ENCODE results near the gene MTMR2.

Gene MTMR2

GRCh38 chr11:95888852-95889251 lies 35.1 kb downstream of the MTMR2 start (continued):
- TF ChIP-seq BACH2 (CRISPR knock-in tag; IDR thresholded peaks at IDR 0.05; ENCODE audit: borderline replicate concordance) (no peak), TOX (CRISPR knock-in tag; IDR thresholded peaks at IDR 0.05; ENCODE audit: borderline replicate concordance) (no peak), RARB (CRISPR knock-in tag; IDR thresholded peaks at IDR 0.05) (no peak), ZFP3 (CRISPR knock-in tag; IDR thresholded peaks at IDR 0.05) (no peak), ISL1 (CRISPR knock-in tag; IDR thresholded peaks at IDR 0.05) (no peak)

GRCh38 chr11:95888439-95888838 lies 35.5 kb downstream of the MTMR2 start:
- TF ChIP-seq OSR1 (CRISPR knock-in tag; IDR thresholded peaks at IDR 0.05) (no peak), ARNTL (CRISPR knock-in tag; IDR thresholded peaks at IDR 0.05; ENCODE audit: borderline replicate concordance, low read depth) (no peak), GLIS3 (CRISPR knock-in tag; IDR thresholded peaks at IDR 0.05) (no peak), TSHZ2 (CRISPR knock-in tag; IDR thresholded peaks at IDR 0.05) (no peak), CSDC2 (CRISPR knock-in tag; IDR thresholded peaks at IDR 0.05) (no peak), ZC3H10 (CRISPR knock-in tag; IDR thresholded peaks at IDR 0.05) (no peak), SNAI2 (CRISPR knock-in tag; IDR thresholded peaks at IDR 0.05) (no peak), ZFP3 (CRISPR knock-in tag; IDR thresholded peaks at IDR 0.05) (no peak), ZNF70 (CRISPR knock-in tag; IDR thresholded peaks at IDR 0.05) (no peak), ESRRG (CRISPR knock-in tag; IDR thresholded peaks at IDR 0.05) (no peak), TCF4 (CRISPR knock-in tag; IDR thresholded peaks at IDR 0.05; ENCODE audit: borderline replicate concordance) (no peak), ISL1 (CRISPR knock-in tag; IDR thresholded peaks at IDR 0.05) (no peak), ZFP30 (CRISPR knock-in tag; IDR thresholded peaks at IDR 0.05) (no peak), TOX (CRISPR knock-in tag; IDR thresholded peaks at IDR 0.05; ENCODE audit: borderline replicate concordance) (no peak), BACH2 (CRISPR knock-in tag; IDR thresholded peaks at IDR 0.05; ENCODE audit: borderline replicate concordance) (no peak), PATZ1 (CRISPR knock-in tag; IDR thresholded peaks at IDR 0.05; ENCODE audit: borderline replicate concordance) (no peak), CREB5 (CRISPR knock-in tag; IDR thresholded peaks at IDR 0.05; ENCODE audit: low read depth) (no peak)
- ATAC-seq, result no peak

- ATAC-seq, result no peak
- no peak for TF ChIP-seq ZNF8 (CRISPR knock-in tag; IDR thresholded peaks at IDR 0.05)
- no peak for TF ChIP-seq POU6F1 (CRISPR knock-in tag; IDR thresholded peaks at IDR 0.05; ENCODE audit: borderline replicate concordance, low read depth)
- no peak for TF ChIP-seq ZFP30 (CRISPR knock-in tag; IDR thresholded peaks at IDR 0.05)
- no peak for TF ChIP-seq TSHZ2 (CRISPR knock-in tag; IDR thresholded peaks at IDR 0.05)
- no peak for TF ChIP-seq ESRRG (CRISPR knock-in tag; IDR thresholded peaks at IDR 0.05)
- TF ChIP-seq GLIS3 (CRISPR knock-in tag; IDR thresholded peaks at IDR 0.05), result no peak
- no peak for TF ChIP-seq OSR1 (CRISPR knock-in tag; IDR thresholded peaks at IDR 0.05)
- no peak for TF ChIP-seq BACH2 (CRISPR knock-in tag; IDR thresholded peaks at IDR 0.05; ENCODE audit: borderline replicate concordance)
Measured at GRCh38 chr11:95886462-95886861, 37.4 kb downstream of the MTMR2 start.
